GM19372 (cell line): ENCODE data around the gene SDCCAG8.
"Not testable (repeated sequence)": the region's sequence is repeated elsewhere in the genome, so short reads cannot be mapped to it uniquely, and the experiment has no call there.

Experiments used
- ATAC-seq: cut with Tn5 transposase; IDR thresholded peaks from one replicate; pipeline ENCODE4 v1.9.1; 2021; ENCODE audit warnings: mild to moderate bottlenecking, low read depth, moderate library complexity; ENCODE audit not compliant: unreplicated experiment

The SDCCAG8 gene

DNA sequence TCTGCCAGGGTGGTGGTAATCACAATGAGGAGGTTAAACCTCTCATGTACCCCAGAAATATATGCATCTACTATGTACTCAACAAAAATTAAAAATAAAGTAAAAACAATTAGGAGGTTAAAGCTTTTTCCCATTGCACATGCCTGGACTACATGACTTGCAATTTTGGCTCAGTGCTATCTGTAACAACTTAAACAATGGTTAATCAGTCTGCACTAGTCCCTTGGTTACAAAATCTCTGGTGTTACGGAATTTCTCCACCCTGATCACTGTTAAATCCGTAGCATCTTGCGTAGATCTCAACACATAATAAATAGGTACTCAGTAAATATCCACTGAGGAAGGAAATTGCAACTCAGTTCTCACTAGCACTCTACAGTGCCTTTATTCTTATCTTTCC, 66.5 kb downstream of the SDCCAG8 start:
- ATAC-seq = no peak

GRCh38 chr1:243323491-243323890, 67.7 kb downstream of the SDCCAG8 start:
- ATAC-seq = no peak

GRCh38 chr1:243325305-243325890, 69.6 kb downstream of the SDCCAG8 start:
- ATAC-seq = no peak

GRCh38 chr1:243332440-243332839, 76.6 kb downstream of the SDCCAG8 start:
- no peak for ATAC-seq

DNA sequence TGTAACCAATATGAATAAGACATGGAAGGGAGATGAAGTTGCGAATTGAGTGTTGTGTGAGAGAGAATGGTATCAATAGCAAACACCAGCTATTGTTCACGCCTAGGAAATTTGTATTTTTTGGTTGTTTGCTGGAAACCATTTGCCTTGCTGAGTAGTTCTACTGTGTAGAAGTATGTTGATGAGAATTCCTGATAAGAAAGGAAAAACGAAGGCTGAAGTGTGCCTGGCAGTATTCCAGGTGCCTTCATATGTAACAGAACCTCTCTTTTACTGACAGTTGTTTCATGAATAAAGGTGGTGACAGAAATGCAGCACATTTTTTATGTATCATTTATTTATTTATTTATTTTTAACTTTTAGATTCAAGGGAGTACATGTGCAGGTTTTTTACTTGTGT, 79.5 kb downstream of the SDCCAG8 start:
- no peak for ATAC-seq

DNA sequence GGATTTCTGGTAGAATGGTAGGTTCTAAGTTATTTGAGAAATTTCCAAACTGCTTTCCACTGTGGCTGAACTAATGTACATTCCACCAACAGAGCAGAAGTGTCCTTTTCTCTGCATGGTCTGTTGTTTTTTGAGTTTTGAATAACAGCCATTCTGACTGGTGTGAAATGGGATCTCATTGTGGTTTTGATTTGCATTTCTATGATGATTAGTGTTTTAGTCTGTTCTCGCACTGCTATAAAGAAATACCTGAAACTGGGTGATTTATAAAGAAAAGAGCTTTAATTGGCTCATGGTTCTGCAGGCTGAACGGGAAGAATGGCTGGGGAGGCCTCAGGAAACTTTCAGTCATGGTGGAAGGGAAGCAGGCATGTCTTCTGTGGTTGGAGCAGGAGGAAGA, 80.3 kb downstream of the SDCCAG8 start:
- no peak for ATAC-seq

- ATAC-seq = not testable (repeated sequence)
Observed at GRCh38 chr1:243338848-243339247, 83.0 kb downstream of the SDCCAG8 start.

- no peak for ATAC-seq
Observed at GRCh38 chr1:243341074-243341473, 85.2 kb downstream of the SDCCAG8 start.

DNA sequence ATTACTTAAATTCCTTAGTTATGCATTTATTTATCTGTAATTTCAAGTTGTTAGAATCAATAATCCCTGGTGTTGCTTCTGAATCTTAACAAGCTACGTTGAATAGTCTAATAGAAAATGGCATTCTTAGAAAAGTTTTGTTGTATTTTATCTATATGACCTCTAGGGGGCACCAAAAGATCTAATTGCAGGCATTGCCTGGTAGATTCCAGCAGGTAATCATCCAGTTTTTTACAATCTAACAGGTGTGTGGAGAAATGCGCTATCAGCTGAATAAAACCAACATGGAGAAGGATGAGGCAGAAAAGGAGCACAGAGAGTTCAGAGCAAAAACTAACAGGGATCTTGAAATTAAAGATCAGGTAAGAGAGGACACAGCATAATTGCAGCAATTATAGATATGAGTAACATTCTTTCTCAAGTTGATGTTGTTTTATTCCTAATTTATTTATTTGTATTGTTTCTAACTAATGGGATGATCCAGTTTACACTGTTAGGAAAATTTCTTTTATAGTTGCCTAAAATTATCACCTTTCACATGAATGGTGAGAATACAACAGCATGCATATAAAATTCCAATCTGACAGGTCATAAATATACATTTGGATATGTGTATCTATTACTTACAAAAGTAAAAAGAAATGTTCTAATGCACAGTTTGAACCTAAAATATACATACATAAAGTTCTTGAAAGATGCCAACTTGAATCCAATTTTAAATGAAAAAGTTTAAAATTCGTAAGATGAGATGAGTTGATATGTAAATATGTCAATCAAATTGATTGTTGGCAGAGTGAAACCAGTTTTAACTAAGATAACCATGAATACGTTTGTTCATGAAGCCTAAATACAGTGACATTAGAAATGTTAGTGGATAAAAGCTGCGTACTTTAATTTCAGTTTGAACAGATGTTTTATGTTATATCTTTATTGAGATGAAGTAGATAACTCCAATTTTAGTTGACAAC, 88.4 kb downstream of the SDCCAG8 start:
- no peak for ATAC-seq

- ATAC-seq = peak; percentile 48
Observed at GRCh38 chr1:243345205-243345604, 89.4 kb downstream of the SDCCAG8 start.

DNA sequence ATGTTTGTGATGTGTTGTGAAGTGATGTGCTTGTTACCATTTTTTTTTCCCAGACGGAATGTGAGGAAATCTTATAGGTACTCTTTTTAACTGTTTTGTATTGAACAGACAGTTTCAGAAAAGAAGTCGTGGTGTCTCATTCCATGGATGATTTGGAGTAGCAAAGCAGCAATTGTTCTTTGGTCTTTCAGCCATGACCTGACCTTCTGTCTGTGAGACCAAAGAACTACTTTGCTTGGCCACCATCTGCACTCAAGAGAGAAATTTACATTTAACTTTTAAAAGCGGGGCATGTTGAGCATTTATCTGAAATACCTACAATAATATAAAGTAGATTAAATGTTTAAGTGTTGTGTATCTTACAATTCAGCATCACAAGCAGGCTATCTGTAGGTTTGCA, 90.2 kb downstream of the SDCCAG8 start:
- no peak for ATAC-seq

GRCh38 chr1:243346468-243346867, 90.6 kb downstream of the SDCCAG8 start:
- no peak for ATAC-seq

GRCh38 chr1:243348331-243348730, 92.5 kb downstream of the SDCCAG8 start:
- ATAC-seq = no peak

GRCh38 chr1:243349128-243349527, 93.3 kb downstream of the SDCCAG8 start:
- no peak for ATAC-seq

- ATAC-seq = no peak
Observed at GRCh38 chr1:243351337-243351736, 95.5 kb downstream of the SDCCAG8 start.

GRCh38 chr1:243354511-243355153, 98.8 kb downstream of the SDCCAG8 start:
- ATAC-seq = peak; percentile 68

- no peak for ATAC-seq
Observed at GRCh38 chr1:243363832-243364231, 108.0 kb downstream of the SDCCAG8 start.

DNA sequence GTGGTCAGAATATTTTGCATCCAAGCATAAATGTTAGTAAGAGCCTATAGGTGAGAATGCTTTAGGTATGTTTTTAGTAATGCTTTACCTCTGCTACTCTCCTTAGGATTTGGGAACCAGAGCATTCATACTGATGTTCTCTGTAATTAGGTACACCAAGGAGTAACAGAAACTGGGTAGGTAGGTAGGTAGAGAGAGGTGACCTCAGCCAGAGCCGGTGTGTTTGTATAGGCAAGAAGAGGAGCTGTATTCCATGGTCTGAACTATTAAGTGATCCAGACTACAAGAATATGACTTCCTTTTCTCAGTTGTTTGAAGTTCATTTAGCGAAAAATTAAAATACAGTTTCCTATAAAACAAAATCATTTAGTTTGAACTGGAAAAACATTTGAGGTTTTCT, 108.5 kb downstream of the SDCCAG8 start:
- no peak for ATAC-seq

GRCh38 chr1:243364866-243365265, 109.0 kb downstream of the SDCCAG8 start:
- no peak for ATAC-seq

GRCh38 chr1:243367314-243367713, 111.5 kb downstream of the SDCCAG8 start:
- no peak for ATAC-seq

DNA sequence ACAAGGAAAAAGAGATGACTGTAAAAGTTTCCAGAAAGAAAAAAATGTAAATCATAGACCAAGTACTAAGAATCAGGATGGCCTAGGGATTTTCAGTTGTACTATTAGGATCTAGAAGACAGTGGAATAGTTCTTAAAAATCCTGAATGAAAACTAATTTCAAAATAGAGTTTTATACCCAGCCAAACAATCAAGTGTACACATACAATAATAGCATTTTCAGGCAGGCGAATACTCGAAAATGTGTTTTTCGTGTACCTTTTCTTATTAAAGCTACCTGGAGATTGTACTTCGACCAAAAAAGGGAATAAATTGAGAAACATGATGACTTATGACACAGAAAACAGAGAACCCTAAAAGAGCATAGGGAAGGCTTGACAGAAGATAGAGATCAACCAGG, 118.6 kb downstream of the SDCCAG8 start:
- no peak for ATAC-seq
